BE2C (cell line): ENCODE measurements around the gene CLDN9.

Source experiments
- DNase-seq: peaks from one replicate; pipeline ENCODE4 v3.0.0-alpha.2; 2020
- H3K27me3 ChIP-seq: fragments of 250-450 bp; sonication (Bioruptor Pico); 2 replicates; pipeline ENCODE4 v1.5.1; 2020; ENCODE audit warnings: mild to moderate bottlenecking
- H3K36me3 ChIP-seq: fragments of 250-450 bp; sonication (Bioruptor Pico); 2 replicates; pipeline ENCODE4 v1.5.1; 2020; ENCODE audit warnings: mild to moderate bottlenecking
- H3K4me1 ChIP-seq: fragments of 250-450 bp; sonication (Bioruptor Pico); 2 replicates; pipeline ENCODE4 v1.5.1; 2020
- H3K4me3 ChIP-seq: 2 replicates; pipeline ENCODE4 v1.5.1; 2011; ENCODE audit warnings: low read depth, low read length
- H3K9me3 ChIP-seq: fragments of 250-450 bp; sonication (Bioruptor Pico); 2 replicates; pipeline ENCODE4 v1.5.1; 2020
- TF ChIP-seq, protein P1 (sequence below): IDR thresholded peaks from 2 replicates; pipeline ENCODE4 v1.5.1; 2012; ENCODE audit warnings: mild to moderate bottlenecking, low read depth, low read length

The CLDN9 gene

DNA sequence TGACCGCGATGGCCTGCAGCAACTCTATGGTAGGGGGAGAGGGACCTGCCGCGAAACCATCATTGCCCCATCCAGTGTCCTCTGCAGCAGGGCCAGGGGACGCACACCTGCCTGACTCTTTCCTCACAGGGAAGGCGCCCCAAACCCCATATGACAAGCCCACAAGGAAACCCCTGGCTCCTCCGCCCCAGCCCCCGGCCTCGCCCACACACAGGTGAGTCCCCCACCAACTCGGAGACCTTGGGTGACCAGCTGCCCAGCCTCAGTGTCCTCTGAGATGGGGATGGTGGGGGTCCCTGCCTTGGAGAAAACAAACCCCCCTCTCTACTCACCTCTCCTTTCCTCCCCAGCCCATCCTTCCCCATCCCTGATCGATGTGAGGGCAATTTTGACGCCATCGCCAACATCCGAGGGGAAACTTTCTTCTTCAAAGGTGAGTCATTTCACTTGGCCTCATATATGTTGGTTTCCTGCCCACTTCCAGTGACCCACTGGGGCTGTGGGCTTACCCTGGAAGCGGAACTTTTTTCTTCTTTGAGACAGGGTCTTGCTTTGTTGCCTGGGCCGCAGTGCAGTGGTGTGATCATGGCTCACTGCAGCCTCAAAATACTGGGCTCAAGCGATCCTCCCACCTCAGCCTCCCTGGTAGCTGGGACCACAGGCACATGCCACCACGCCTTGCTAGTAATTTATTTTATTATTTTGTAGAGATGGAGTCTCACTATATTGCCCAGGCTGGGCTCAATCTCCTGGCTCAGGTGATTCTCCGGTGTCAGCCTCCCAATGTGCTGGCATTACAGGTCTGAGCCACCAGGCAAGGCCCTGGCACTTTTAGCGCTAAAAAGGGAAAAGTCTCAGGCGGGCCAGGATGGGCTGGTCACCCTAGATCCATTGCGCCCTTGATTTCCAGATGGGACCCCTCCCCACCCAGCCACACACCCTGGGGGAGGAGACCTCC is 44.7 kb downstream of the CLDN9 start:
- Histone ChIP-seq H3K27me3 (peaks cover 4% of the 10 kb centered on the region; the same call in 1 of the 2 replicates), H3K4me3 (no peak overlapping the region), H3K4me1 (no peaks in the 10 kb centered on the region), H3K9me3 (no peaks in the 10 kb centered on the region), H3K36me3 (no peaks in the 10 kb centered on the region)
- TF ChIP-seq, protein P1, sequence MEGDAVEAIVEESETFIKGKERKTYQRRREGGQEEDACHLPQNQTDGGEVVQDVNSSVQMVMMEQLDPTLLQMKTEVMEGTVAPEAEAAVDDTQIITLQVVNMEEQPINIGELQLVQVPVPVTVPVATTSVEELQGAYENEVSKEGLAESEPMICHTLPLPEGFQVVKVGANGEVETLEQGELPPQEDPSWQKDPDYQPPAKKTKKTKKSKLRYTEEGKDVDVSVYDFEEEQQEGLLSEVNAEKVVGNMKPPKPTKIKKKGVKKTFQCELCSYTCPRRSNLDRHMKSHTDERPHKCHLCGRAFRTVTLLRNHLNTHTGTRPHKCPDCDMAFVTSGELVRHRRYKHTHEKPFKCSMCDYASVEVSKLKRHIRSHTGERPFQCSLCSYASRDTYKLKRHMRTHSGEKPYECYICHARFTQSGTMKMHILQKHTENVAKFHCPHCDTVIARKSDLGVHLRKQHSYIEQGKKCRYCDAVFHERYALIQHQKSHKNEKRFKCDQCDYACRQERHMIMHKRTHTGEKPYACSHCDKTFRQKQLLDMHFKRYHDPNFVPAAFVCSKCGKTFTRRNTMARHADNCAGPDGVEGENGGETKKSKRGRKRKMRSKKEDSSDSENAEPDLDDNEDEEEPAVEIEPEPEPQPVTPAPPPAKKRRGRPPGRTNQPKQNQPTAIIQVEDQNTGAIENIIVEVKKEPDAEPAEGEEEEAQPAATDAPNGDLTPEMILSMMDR: no peak
- no peak for DNase-seq

DNA sequence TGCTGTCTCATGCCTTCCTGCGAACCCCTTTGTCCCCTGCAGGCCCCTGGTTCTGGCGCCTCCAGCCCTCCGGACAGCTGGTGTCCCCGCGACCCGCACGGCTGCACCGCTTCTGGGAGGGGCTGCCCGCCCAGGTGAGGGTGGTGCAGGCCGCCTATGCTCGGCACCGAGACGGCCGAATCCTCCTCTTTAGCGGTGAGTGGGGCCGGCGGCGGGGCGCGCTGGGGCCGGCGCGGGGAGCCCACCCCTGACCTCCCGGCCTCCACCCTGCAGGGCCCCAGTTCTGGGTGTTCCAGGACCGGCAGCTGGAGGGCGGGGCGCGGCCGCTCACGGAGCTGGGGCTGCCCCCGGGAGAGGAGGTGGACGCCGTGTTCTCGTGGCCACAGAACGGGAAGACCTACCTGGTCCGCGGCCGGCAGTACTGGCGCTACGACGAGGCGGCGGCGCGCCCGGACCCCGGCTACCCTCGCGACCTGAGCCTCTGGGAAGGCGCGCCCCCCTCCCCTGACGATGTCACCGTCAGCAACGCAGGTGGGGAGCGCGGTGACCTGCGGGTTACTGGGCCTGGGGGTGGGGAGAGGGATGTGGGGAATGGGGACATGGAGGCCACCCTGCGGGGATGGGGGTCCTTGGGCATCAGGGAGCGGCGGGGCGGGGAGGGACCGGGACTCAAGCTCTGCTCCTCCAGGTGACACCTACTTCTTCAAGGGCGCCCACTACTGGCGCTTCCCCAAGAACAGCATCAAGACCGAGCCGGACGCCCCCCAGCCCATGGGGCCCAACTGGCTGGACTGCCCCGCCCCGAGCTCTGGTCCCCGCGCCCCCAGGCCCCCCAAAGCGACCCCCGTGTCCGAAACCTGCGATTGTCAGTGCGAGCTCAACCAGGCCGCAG is 45.7 kb downstream of the CLDN9 start:
- peak overlapping the region; percentile 76 for H3K4me3 ChIP-seq
- no peaks in the 10 kb centered on the region for H3K4me1 ChIP-seq
- H3K36me3 ChIP-seq: no peaks in the 10 kb centered on the region
- DNase-seq: peak; percentile 49
- TF ChIP-seq, protein P1: no peak
- H3K27me3 ChIP-seq: peaks cover 4% of the 10 kb centered on the region; the same call in 1 of the 2 replicates
- no peaks in the 10 kb centered on the region for H3K9me3 ChIP-seq

- Histone ChIP-seq H3K36me3 (no peaks in the 10 kb centered on the region), H3K4me1 (no peaks in the 10 kb centered on the region), H3K9me3 (no peaks in the 10 kb centered on the region), H3K27me3 (peaks cover 4% of the 10 kb centered on the region; the same call in 1 of the 2 replicates), H3K4me3 (peak overlapping the region; percentile 76)
- DNase-seq: peak; percentile 92
- TF ChIP-seq, protein P1: peak; percentile 51
Measured at GRCh38 chr16:3059041-3059722, 46.5 kb downstream of the CLDN9 start.

DNA sequence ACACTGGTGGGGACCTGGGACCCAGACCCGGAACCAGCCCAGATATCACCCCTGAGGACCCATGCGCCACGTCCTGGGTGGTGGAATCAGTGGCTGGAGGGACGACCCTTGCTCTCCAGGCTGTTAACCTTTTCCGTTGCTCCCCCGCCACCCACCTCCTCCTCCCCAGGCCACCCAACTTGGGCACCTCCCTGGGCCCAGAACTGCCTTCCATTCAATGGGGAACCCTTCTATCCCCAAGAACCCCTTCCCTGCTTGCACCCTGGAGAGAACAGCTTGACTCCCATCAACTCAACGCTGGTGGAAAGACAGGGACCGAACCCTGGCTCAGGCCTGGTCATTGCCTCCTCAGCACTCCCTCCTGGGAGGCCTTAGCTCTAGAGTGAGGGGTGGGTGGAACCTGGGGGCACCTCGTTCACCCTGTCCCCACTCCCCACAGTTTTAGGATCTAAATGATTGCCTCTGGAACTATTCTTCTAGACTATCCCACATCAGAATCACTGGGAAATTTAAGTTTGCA is 47.1 kb downstream of the CLDN9 start:
- no peaks in the 10 kb centered on the region for H3K36me3 ChIP-seq
- H3K4me1 ChIP-seq: no peaks in the 10 kb centered on the region
- DNase-seq: no peak
- H3K4me3 ChIP-seq: peak overlapping the region; percentile 76
- H3K9me3 ChIP-seq: no peaks in the 10 kb centered on the region
- TF ChIP-seq, protein P1: no peak
- H3K27me3 ChIP-seq: peaks cover 4% of the 10 kb centered on the region; the same call in 1 of the 2 replicates

DNA sequence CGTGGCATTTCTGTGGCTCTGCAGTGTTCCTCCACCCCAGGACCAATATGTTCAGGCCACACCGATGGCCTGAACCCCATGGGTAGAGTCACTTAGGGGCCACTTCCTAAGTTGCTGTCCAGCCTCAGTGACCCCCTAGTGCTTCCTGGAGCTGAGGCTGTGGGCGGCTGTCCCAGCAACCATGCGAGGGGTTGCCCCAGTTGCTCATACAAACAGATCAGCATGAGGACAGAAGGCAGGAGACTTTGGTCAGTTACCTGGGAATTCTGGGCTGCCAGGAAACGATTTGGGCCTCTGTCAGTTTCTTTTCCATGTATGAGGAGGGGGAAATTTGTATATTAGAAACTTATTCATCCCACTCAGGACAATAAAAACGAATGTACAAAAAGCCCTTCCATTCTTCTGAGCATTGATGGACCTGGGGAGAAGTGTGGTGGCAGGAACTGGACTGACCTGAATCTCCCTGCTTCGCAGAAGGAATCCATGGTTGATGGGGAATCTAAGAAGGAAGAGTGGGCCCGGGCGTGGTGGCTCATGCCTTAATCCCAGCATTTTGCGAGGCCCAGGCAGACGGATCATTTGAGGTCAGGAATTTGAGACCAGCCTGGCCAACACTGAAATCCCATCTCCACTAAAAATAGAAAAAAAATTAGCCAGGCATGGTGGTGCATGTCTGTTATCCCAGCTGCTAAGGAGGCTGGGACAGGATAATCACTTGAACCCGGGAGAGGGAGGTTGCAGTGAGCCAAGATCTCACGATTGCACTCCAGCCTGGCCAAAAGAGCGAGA is 47.8 kb downstream of the CLDN9 start:
- no peaks in the 10 kb centered on the region for H3K4me1 ChIP-seq
- H3K36me3 ChIP-seq: no peaks in the 10 kb centered on the region
- TF ChIP-seq, protein P1: no peak
- H3K27me3 ChIP-seq: peaks cover 4% of the 10 kb centered on the region; the same call in 1 of the 2 replicates
- no peak for DNase-seq
- no peak overlapping the region for H3K4me3 ChIP-seq
- no peaks in the 10 kb centered on the region for H3K9me3 ChIP-seq
